GM23338 (cell line): ENCODE results near the gene ASGR2. TPM values are rescaled to one million over a fixed set of nuclear protein-coding genes. Genes with fewer than 3 reads are reported as not detected.

Experiments
- ATAC-seq: fragments of 200-7000 bp; cut with Tn5 transposase; 3 replicates; pipeline ENCODE4 v1.9.1; 2020
- DNase-seq: peaks from one replicate; pipeline ENCODE4 v3.0.0-alpha.2; 2015; ENCODE audit warnings: low spot score
- H2AFZ ChIP-seq: fragments of 200-600 bp; sonication (generic); 2 replicates; pipeline ENCODE4 v1.8.0; 2016; ENCODE audit warnings: antibody characterized with exemption, mild to moderate bottlenecking, moderate library complexity
- H3F3A ChIP-seq: fragments of 200-600 bp; sonication (generic); replicated peaks from 2 replicates; pipeline ENCODE4 v1.8.0; 2017; ENCODE audit warnings: antibody characterized with exemption, mixed run types, low read depth
- H3K27ac ChIP-seq: fragments of 200-600 bp; sonication (generic); 2 replicates; pipeline ENCODE4 v1.6.1; 2016; ENCODE audit warnings: low read depth
- H3K27me3 ChIP-seq: fragments of 200-600 bp; sonication (generic); 2 replicates; pipeline ENCODE4 v1.8.0; 2016; ENCODE audit warnings: mild to moderate bottlenecking, mixed run types, moderate library complexity; ENCODE audit not compliant: insufficient read depth
- H3K36me3 ChIP-seq: fragments of 200-600 bp; sonication (generic); 2 replicates; pipeline ENCODE4 v1.8.0; 2016; ENCODE audit warnings: mild to moderate bottlenecking; ENCODE audit not compliant: insufficient read depth
- H3K4me1 ChIP-seq: fragments of 200-600 bp; sonication (generic); 2 replicates; pipeline ENCODE4 v1.8.0; 2016; ENCODE audit warnings: mild to moderate bottlenecking, moderate library complexity; ENCODE audit not compliant: insufficient read depth
- H3K4me2 ChIP-seq: fragments of 200-600 bp; sonication (generic); 2 replicates; pipeline ENCODE4 v1.7.1; 2017; ENCODE audit warnings: mixed run types
- H3K4me3 ChIP-seq: fragments of 200-600 bp; sonication (generic); 2 replicates; pipeline ENCODE4 v1.6.1; 2016; ENCODE audit warnings: mixed run types
- H3K79me2 ChIP-seq: fragments of 200-600 bp; sonication (generic); replicated peaks from 2 replicates; pipeline ENCODE4 v1.8.0; 2017; ENCODE audit warnings: mild to moderate bottlenecking; ENCODE audit not compliant: insufficient read depth
- H3K9me2 ChIP-seq: fragments of 200-600 bp; sonication (generic); 2 replicates; pipeline ENCODE4 v1.8.0; 2017; ENCODE audit not compliant: insufficient read depth
- H4K20me1 ChIP-seq: fragments of 200-600 bp; sonication (generic); replicated peaks from 2 replicates; pipeline ENCODE4 v1.8.0; 2017; ENCODE audit warnings: mild to moderate bottlenecking; ENCODE audit not compliant: insufficient read depth
- H3K27ac Mint-ChIP-seq: 2 replicates; pipeline ENCODE4 v1.8.0; 2020; ENCODE audit warnings: inconsistent platforms, mild to moderate bottlenecking, moderate library complexity, mixed read lengths
- H3K27me3 Mint-ChIP-seq: 3 replicates; pipeline ENCODE4 v1.8.0; 2022; ENCODE audit warnings: low read depth, mild to moderate bottlenecking, moderate library complexity, mixed read lengths, inconsistent platforms; ENCODE audit not compliant: insufficient read depth, poor library complexity
- H3K36me3 Mint-ChIP-seq: 3 replicates; pipeline ENCODE4 v1.8.0; 2021; ENCODE audit warnings: low read depth, mild to moderate bottlenecking, inconsistent platforms, moderate library complexity, mixed read lengths
- H3K4me1 Mint-ChIP-seq: 3 replicates; pipeline ENCODE4 v1.8.0; 2020; ENCODE audit warnings: mild to moderate bottlenecking, inconsistent platforms, mixed read lengths
- H3K4me3 Mint-ChIP-seq: 3 replicates; pipeline ENCODE4 v1.8.0; 2021; ENCODE audit warnings: moderate library complexity, mild to moderate bottlenecking, inconsistent platforms, mixed read lengths
- H3K9me3 Mint-ChIP-seq: 3 replicates; pipeline ENCODE4 v1.8.0; 2020; ENCODE audit warnings: moderate library complexity, mild to moderate bottlenecking, inconsistent platforms, mixed read lengths
- CTCF ChIP-seq, 2 experiments: fragments of 200-600 bp in 1 of 2; sonication (generic) in 1 of 2; conservative IDR thresholded peaks; 2 replicates each; pipeline versions ENCODE4 v1.5.1 to v1.6.1; 2016 to 2017; ENCODE audit warnings: antibody characterized with exemption in 2 of 2, low read depth in 2 of 2, mild to moderate bottlenecking in 2 of 2, moderate library complexity in 1 of 2
- JUNB ChIP-seq: IDR thresholded peaks from one replicate; pipeline ENCODE4 v1.6.1; 2016; ENCODE audit warnings: antibody characterized with exemption; ENCODE audit not compliant: unreplicated experiment
- POLR2AphosphoS5 ChIP-seq: IDR thresholded peaks from 2 replicates; pipeline ENCODE4 v1.6.1; 2016; ENCODE audit warnings: antibody characterized with exemption, low read depth
- ZNF114 ChIP-seq: fragments of 250-450 bp; sonication (Bioruptor Pico); IDR thresholded peaks from 2 replicates; pipeline ENCODE4 v1.5.0; 2020; ENCODE audit warnings: mild to moderate bottlenecking, moderate library complexity
- polyA plus RNA-seq: library from polyadenylated mRNA; unstranded; fragments of >200 nt; fragmentation: Nextera tagmentation; extraction: Ambion mirVana; gene quantifications from 2 replicates; pipeline ENCODE4 v1.2.1, GENCODE V29; 2016
- total RNA-seq: library from RNA; depleted of rRNA; stranded (reverse); fragments of >200 nt; shearing (Covaris generic); gene quantifications from 2 replicates; pipeline ENCODE4 v1.2.3, GENCODE V29; 2014

The ASGR2 gene
- total and polyA plus RNA-seq, 2 experiments from 2014 or later: 0.97 TPM; not detected in 1

GRCh38 chr17:7137171-7137943 lies 22.7 kb upstream of the ASGR2 start:
- H3K4me1 Mint-ChIP-seq: peaks cover 57% of the 10 kb centered on the region
- peaks cover 25% of the 10 kb centered on the region for H3K27me3 Mint-ChIP-seq
- H3K9me2 ChIP-seq: no peaks in the 10 kb centered on the region
- peaks cover 15% of the 10 kb centered on the region for H3F3A ChIP-seq
- no peak overlapping the region for H3K27ac ChIP-seq
- no peaks in the 10 kb centered on the region for H3K79me2 ChIP-seq
- no peak overlapping the region for H3K4me2 ChIP-seq
- no peak for ATAC-seq
- DNase-seq: no peak
- H3K4me3 Mint-ChIP-seq: no peak overlapping the region
- TF ChIP-seq JUNB: no peak
- TF ChIP-seq CTCF (conservative IDR thresholded peaks at IDR 0.05; ENCODE audit: low read depth in 2 of 2): peak in 1 of 2 experiments; percentile 28; a peak in 2 of 4 replicates
- peaks cover 22% of the 10 kb centered on the region for H3K27me3 ChIP-seq
- H3K4me3 ChIP-seq: no peak overlapping the region
- no peak overlapping the region for H3K27ac Mint-ChIP-seq
- no peaks in the 10 kb centered on the region for H3K36me3 ChIP-seq
- no peak overlapping the region for H2AFZ ChIP-seq
- H3K9me3 Mint-ChIP-seq: no peaks in the 10 kb centered on the region; the same call in 2 of the 3 replicates
- no peaks in the 10 kb centered on the region for H3K36me3 Mint-ChIP-seq
- peaks cover 50% of the 10 kb centered on the region for H3K4me1 ChIP-seq
- no peaks in the 10 kb centered on the region for H4K20me1 ChIP-seq

GRCh38 chr17:7136266-7136877 lies 21.8 kb upstream of the ASGR2 start:
- ATAC-seq (no peak), DNase-seq (peak; percentile 93)
- Histone ChIP-seq H3K27ac (no peak overlapping the region), H3K27me3 (peaks cover 22% of the 10 kb centered on the region), H2AFZ (no peak overlapping the region), H3K9me2 (no peaks in the 10 kb centered on the region), H3F3A (peaks cover 25% of the 10 kb centered on the region), H4K20me1 (no peaks in the 10 kb centered on the region), H3K79me2 (no peaks in the 10 kb centered on the region), H3K4me1 (peaks cover 51% of the 10 kb centered on the region), H3K4me2 (peak overlapping the region; percentile 67), H3K4me3 (peak overlapping the region; percentile 32; the same call in 1 of the 2 replicates), H3K36me3 (no peaks in the 10 kb centered on the region)
- H3K27me3 Mint-ChIP-seq: peaks cover 29% of the 10 kb centered on the region
- TF ChIP-seq CTCF (conservative IDR thresholded peaks at IDR 0.05; ENCODE audit: low read depth in 2 of 2) (peak; percentile 86 to 99), POLR2AphosphoS5 (no peak), ZNF114 (CRISPR knock-in tag) (no peak)
- H3K36me3 Mint-ChIP-seq: no peaks in the 10 kb centered on the region
- H3K9me3 Mint-ChIP-seq: no peaks in the 10 kb centered on the region; the same call in 2 of the 3 replicates
- H3K4me3 Mint-ChIP-seq: peak overlapping the region; percentile 29; the same call in 1 of the 3 replicates
- no peak overlapping the region for H3K27ac Mint-ChIP-seq
- peaks cover 54% of the 10 kb centered on the region for H3K4me1 Mint-ChIP-seq
